Uterus (tissue), 4 donors: ENCODE data around the gene GK2. TPM values are rescaled to one million over a fixed set of nuclear protein-coding genes. Genes with fewer than 3 reads are reported as not detected.

Experiments
- DNase-seq, 2 donors: peaks; one replicate each; pipeline ENCODE4 v3.0.0-alpha.2; 2019 to 2020
- H3K27ac ChIP-seq, 2 donors: fragments of 200-600 bp; sonication (generic); 1 replicate in 1 of 2; 2 replicates in 1 of 2; pipeline ENCODE4 v1.5.1; 2016 to 2018
- H3K27me3 ChIP-seq, 2 donors: fragments of 200-600 bp; sonication (generic); one replicate each; pipeline ENCODE4 v1.5.1; 2018 to 2019; ENCODE audit warnings: control low read depth in 1 of 2
- H3K36me3 ChIP-seq, 2 donors: fragments of 200-600 bp; sonication (generic); one replicate each; pipeline ENCODE4 v1.5.1; 2019; ENCODE audit warnings: control low read depth in 1 of 2
- H3K4me1 ChIP-seq, 2 donors: fragments of 200-600 bp; sonication (generic); one replicate each; pipeline ENCODE4 v1.5.1; 2018 to 2019; ENCODE audit warnings: control low read depth in 1 of 2
- H3K4me3 ChIP-seq, 2 donors: fragments of 200-600 bp; sonication (generic); 1 replicate in 1 of 2; 2 replicates in 1 of 2; pipeline ENCODE4 v1.5.1; 2018 to 2019; ENCODE audit warnings: mild to moderate bottlenecking in 1 of 2
- H3K9me3 ChIP-seq, 2 donors: fragments of 200-600 bp; sonication (generic); one replicate each; pipeline ENCODE4 v1.5.1; 2019; ENCODE audit warnings: control low read depth in 1 of 2
- CTCF ChIP-seq, 4 experiments: fragments of 200-600 bp in 2 of 4; fragments of 450-650 bp in 2 of 4; sonication (generic) in 2 of 4; IDR thresholded peaks; one replicate each; pipeline ENCODE4 v1.5.1; 2016 to 2019; ENCODE audit warnings: antibody characterized with exemption in 4 of 4, mild to moderate bottlenecking in 2 of 4, moderate library complexity in 1 of 4
- POLR2A ChIP-seq, 2 donors: fragments of 450-650 bp; IDR thresholded peaks; one replicate each; pipeline ENCODE4 v1.6.1; 2016; ENCODE audit warnings: antibody characterized with exemption in 2 of 2, mild to moderate bottlenecking in 1 of 2, moderate library complexity in 1 of 2
- intact Hi-C: fragments of 100-400 bp; cut with DNase I; formaldehyde crosslinking; loops from one replicate; pipeline ENCODE4 v1.15.1; 2023; ENCODE audit warnings: low total_unique reads
- total RNA-seq, 4 donors: library from RNA; depleted of rRNA in 3 of 4; stranded (reverse); fragments of >200 nt in 3 of 4; gene quantifications; one replicate each; pipeline versions ENCODE4 v1.1.0 to v1.2.4, GENCODE V29; 2014 to 2023
- donor health status: DM: yes; HTN: yes; CAD: no.

Gene GK2
- total RNA-seq, 4 donors from 2014 or later, result not detected

DNA sequence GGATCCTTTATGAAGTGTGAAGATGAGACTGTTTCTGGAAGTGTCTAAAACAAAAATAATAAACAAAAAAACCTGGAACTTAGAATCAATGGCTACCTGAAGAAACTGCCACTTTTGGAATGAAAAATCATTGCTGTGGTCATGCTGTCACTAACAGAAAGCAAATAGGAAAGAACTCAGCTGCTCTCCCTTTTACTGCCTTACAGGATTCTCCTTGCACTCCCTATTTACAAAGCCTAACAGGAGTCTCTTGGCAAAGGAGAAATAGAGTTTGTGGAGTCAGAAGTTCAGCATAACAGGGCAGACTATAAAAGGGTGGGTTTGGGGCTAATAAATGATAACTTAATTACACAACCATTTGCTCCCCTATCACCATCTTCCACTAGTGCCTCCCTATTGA is 19.0 kb upstream of the GK2 start:
- H3K27ac ChIP-seq, result no peak overlapping the region
- H3K36me3 ChIP-seq, result no peaks in the 10 kb centered on the region
- no peak overlapping the region for H3K4me3 ChIP-seq
- H3K27me3 ChIP-seq, result no peaks in the 10 kb centered on the region
- no peak for DNase-seq
- TF ChIP-seq POLR2A (IDR thresholded peaks at IDR 0.05), result no peak
- TF ChIP-seq CTCF (IDR thresholded peaks at IDR 0.05), result no peak
- H3K9me3 ChIP-seq, result no peaks in the 10 kb centered on the region
- intact Hi-C loops, result no loop called here
- H3K4me1 ChIP-seq, result no peaks in the 10 kb centered on the region

GRCh38 chr4:79425586-79425985 is 17.6 kb upstream of the GK2 start:
- no peak for DNase-seq
- H3K36me3 ChIP-seq, result no peaks in the 10 kb centered on the region
- H3K27me3 ChIP-seq, result no peaks in the 10 kb centered on the region
- intact Hi-C loops, result no loop called here
- TF ChIP-seq POLR2A (IDR thresholded peaks at IDR 0.05), result no peak
- no peaks in the 10 kb centered on the region for H3K4me1 ChIP-seq
- no peaks in the 10 kb centered on the region for H3K9me3 ChIP-seq
- no peak overlapping the region for H3K4me3 ChIP-seq
- no peak overlapping the region for H3K27ac ChIP-seq

DNA sequence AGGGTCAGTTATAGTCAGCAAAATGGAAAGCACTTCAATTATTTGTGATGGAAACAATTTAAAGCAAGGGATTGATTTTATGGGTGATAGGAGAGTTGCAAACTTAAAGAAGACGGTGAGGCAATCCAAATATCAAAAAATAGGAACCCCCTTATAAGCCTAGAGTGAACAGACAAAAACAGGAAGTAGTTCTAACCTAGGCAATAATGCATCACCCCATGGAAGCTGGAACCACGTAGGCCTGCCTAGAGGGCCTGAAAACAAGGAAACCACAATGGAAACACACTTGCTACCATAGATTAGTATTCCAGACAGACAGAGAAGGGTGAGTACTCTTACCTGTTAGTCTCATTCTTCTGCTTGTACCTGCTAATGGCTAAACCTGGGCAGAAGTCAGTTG is 13.5 kb upstream of the GK2 start:
- Histone ChIP-seq H3K27ac (no peak overlapping the region), H3K27me3 (no peaks in the 10 kb centered on the region), H3K4me3 (no peak overlapping the region), H3K4me1 (no peaks in the 10 kb centered on the region), H3K9me3 (no peaks in the 10 kb centered on the region), H3K36me3 (no peaks in the 10 kb centered on the region)
- TF ChIP-seq CTCF (IDR thresholded peaks at IDR 0.05) (no peak), POLR2A (IDR thresholded peaks at IDR 0.05) (no peak)
- intact Hi-C loops, result no loop called here
- DNase-seq, result no peak

DNA sequence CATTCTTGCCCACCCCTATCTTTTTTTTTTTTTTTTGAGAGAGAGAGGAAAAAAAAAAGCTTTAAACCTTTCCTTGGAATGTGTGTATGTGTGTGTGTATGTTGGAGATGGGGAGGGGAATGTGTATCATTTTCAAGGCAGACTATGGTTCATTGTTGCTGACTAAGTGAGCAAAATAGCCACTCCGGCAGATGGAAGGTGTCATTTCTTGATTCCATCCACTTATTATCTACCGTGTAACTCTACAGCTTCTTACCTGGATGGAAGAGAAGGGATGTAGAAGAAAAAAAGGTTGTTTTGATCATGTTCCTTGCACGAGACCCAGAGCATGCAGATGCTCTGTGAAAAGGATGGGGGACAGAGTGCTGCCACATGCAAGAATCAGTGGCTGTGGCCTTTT is 5.9 kb upstream of the GK2 start:
- Histone ChIP-seq H3K36me3 (no peaks in the 10 kb centered on the region), H3K27me3 (no peaks in the 10 kb centered on the region), H3K4me3 (no peak overlapping the region)

DNA sequence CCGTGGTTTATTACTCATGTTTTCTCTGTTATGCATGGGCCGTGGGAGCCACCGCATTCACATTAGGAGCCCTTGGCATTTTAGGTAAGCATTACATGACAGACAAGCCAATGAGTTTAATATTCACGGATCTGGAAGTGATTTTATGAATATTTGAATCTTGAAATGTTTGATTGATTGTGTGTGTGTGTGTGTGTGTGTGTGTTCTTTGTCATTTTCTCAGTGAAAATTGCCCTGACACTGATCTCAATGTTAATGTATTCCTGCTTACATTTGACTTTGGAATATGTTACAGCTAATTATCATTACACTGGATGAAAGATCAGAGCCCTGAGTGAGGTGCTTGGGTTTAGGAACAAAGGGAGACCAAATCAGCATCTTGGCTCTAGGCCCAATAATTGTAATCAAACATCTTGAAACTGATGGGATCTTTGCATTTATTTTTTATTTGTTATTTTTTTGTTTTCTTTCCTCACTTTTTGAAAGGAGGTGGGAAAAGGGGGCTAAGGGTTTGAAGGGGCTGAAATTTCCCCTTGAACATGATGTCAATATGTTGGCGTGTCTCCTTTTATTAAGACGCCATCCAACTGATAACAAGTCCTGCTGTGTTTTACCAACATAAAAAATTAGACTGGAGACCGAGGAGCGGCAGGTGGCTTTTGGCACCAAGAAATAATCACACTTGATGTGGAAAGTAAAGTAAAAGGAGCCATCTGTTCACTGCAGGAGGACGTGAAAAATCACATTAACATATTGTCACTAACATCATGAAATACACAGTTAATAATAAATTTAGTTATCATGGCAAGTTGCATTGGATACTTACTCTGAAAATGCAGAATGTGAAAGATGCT is 5.2 kb upstream of the GK2 start:
- intact Hi-C loops, result no loop called here
- no peak for DNase-seq
- Histone ChIP-seq H3K4me1 (no peaks in the 10 kb centered on the region), H3K36me3 (no peaks in the 10 kb centered on the region), H3K4me3 (no peak overlapping the region), H3K9me3 (no peaks in the 10 kb centered on the region), H3K27ac (no peak overlapping the region), H3K27me3 (no peaks in the 10 kb centered on the region)
- no peak for TF ChIP-seq POLR2A (IDR thresholded peaks at IDR 0.05)
- no peak for TF ChIP-seq CTCF (IDR thresholded peaks at IDR 0.05)

More for the DNA sequence above, 5.9 kb upstream of the GK2 start:
- no peak for DNase-seq
- Histone ChIP-seq H3K4me1 (no peaks in the 10 kb centered on the region), H3K9me3 (no peaks in the 10 kb centered on the region), H3K27ac (no peak overlapping the region)
- TF ChIP-seq POLR2A (IDR thresholded peaks at IDR 0.05) (no peak), CTCF (IDR thresholded peaks at IDR 0.05) (no peak)
- intact Hi-C loops, result no loop called here
